Stimulated activated CD4-positive, alpha-beta T cell treated with anti-CD3 and anti-CD28 coated beads, Interleukin-12 subunit alpha, Interleukin-12 subunit beta, amount 100 ng/mL, for 4 hours (primary cell): ENCODE results near the gene ADAMTS3.

Experiments used
- DNase-seq: peaks from one replicate; pipeline ENCODE4 v3.0.0-alpha.2; 2020

The ADAMTS3 gene

GRCh38 chr4:72391281-72391680, 177.7 kb downstream of the ADAMTS3 start:
- DNase-seq: no peak

DNA sequence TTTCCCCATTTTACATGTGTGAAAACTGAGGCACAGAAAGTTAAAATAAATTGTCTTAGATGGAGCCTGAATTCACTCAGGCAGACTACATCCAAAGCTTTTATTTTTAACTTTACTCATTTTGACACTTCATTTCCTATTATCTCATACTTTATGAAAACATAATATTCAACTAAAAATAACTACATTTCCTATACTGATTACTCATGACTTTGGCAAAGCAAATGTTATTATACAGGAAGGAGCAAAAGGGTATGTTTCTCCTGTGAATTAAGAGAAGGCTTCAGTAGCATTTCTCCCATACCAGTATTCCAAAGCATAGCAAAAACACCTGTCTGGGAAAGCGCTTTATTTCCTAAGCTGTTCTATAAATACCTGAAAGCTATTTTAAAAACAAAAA, 178.6 kb downstream of the ADAMTS3 start:
- no peak for DNase-seq

DNA sequence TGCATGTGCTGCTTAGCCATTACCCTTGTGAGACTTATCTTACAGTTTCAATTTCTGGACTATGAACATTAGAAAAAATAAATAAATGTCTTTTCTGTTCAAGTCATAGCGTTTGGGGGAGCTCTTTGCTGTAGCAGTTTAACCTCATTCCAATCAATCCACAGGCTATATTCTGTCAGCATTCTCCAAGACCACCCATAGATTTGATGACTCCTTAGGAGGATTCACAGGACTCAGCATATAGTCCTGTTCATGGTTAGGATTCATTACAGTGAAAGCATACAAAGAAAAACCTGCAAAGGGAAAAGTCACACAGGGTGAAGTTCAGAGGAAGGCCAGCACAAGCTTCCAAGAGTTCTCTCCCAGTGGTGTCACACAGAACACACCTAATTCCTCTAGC, 180.5 kb downstream of the ADAMTS3 start:
- DNase-seq: no peak

- DNase-seq: no peak
Observed at GRCh38 chr4:72387959-72388358, 181.1 kb downstream of the ADAMTS3 start.

GRCh38 chr4:72383439-72383838, 185.6 kb downstream of the ADAMTS3 start:
- DNase-seq: no peak

DNA sequence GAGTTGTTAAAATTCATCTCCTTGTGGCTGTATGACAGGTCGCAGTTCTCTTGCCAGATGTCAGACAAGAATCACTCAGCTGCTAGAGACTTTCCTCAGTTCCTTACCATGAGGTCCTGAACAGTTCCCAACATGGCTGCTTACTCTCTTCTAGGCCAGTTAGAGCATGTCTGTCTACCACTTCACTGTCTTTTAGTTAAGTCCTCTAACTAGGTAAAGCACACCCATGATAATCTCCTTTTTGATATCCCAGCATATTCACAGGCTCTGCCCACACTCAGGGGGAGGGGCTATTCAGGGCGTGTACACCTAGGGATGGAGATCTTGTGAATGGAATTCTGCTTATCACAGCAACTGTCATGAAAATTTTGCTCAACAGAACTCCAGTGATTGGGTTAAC, 190.1 kb downstream of the ADAMTS3 start:
- DNase-seq: no peak

DNA sequence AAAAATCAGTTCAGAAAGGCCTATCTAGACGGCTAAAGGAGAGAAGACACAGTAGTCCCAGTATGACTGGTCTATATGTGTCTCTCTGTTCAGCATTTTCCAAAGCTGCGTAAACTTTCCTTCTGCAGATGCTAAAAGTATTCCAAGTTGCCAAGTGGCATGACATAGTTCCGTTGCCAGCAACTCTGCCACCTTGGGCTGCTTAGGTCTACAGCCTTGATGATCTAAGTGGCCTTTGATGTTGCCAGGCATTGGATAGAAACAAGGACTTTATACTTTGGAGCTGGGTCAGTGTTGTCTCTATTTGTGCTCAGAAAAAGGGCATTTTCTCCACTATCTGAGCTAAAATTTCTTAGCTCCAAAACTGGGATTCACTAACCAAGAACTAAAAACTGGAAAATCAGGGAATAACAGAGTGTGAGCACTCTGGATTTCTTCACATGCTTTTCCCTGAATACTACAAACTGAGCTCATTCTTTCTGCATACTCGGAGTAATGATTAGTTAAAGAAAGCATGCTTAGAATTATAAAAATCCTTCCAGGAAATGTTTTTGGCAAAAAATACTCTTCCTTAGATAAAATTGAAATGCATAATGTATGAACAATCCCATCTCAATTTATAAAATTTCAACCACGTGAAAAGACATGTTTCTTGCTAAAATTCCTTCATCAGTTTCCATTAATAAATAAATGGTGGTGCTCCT, 191.4 kb downstream of the ADAMTS3 start:
- no peak for DNase-seq

- DNase-seq: no peak
Observed at GRCh38 chr4:72376901-72377300, 192.1 kb downstream of the ADAMTS3 start.

DNA sequence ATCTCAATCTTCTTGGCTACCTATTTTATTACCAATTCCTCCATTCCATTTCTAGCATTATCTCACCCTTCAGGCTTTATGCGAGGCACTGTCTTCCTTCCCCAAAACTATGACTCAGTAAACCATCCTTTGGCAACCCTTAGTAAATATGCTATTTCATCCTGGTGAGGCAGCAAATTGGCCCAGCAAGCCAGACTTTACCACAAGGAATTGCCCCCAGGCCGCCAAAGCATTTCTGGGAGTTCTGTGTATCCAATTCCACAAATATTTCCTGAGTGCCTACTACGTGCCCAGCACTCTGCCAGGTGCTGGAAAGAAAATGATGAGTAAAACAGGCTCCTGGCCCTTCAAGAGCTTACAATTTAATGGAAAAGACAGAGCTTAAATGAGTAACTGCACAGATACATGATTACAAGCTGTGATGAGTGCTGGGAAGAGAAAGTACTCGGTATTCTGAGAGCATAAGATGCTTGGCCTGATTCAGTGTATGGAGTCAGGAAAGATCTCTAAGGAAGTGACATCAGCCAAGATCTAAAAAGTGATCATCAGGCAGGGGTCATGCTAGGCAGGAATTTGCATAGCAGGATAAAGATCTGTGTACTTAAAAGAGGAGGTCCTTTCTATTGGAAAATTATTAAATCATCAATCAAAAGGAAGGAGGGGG, 193.8 kb downstream of the ADAMTS3 start:
- no peak for DNase-seq

GRCh38 chr4:72374159-72374558, 194.9 kb downstream of the ADAMTS3 start:
- DNase-seq: no peak

DNA sequence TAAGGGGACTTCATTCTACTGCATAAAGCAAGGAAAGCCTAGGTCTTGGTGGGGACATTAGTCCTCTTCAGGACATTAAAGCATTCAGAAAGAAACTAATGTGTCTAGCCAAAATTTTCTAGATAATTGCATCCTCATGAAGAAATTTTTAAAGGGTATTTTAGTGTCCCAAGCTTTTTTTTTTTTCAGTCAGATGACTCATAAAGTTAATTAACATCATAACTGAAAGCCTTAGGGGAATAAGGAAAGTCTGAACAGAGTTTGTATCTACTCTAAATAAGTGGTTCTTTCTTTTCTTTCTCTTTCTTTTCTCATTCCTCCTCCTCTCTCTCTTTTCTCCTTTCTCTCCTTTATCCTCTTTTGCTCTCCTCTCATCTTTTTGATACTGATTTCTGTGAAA, 202.4 kb downstream of the ADAMTS3 start:
- DNase-seq: no peak

GRCh38 chr4:72365981-72366380, 203.0 kb downstream of the ADAMTS3 start:
- DNase-seq: no peak

DNA sequence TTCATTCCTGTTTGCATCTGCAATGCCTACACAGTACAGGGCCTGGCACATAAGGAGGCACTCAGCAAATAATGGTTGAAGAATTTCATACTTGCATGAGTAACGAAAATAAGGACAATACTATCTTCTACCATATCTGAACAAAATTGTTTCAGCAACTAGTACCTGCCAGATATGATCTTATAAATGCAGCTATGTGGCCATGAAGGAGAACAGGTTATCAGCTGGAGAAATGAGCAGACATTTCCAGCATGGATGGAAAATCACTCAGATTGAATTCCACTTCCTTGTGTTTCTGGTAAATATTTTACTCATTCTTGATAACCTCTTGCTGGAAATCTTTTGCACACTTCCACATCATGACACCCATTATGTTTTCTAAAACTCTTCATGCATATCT, 204.0 kb downstream of the ADAMTS3 start:
- DNase-seq: no peak

- no peak for DNase-seq
Observed at GRCh38 chr4:72360075-72360474, 208.9 kb downstream of the ADAMTS3 start.

GRCh38 chr4:72358483-72358882, 210.5 kb downstream of the ADAMTS3 start:
- DNase-seq: no peak

GRCh38 chr4:72357908-72358307, 211.1 kb downstream of the ADAMTS3 start:
- DNase-seq: no peak

GRCh38 chr4:72352711-72353110, 216.3 kb downstream of the ADAMTS3 start:
- no peak for DNase-seq

- no peak for DNase-seq
Observed at GRCh38 chr4:72351521-72351920, 217.5 kb downstream of the ADAMTS3 start.

DNA sequence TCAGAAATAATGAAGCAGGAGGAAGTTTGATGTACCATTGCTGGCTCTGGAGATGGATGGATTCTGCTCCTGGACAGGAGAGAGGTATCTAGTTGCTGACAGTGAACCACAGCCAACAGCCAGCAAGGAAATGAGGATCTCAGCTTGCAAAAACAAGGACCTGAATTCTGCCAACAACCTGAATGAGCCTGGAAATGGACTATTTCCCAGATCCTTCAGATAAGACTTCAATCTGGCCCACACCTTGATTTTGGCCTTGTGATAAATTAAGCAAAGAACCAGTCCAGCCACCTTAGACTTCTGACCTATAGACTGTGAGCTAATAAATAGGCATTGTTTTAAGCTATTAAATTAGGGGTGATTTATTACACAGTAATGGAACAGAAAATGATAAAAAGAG, 220.3 kb downstream of the ADAMTS3 start:
- DNase-seq: no peak

GRCh38 chr4:72344418-72344817, 224.6 kb downstream of the ADAMTS3 start:
- no peak for DNase-seq

GRCh38 chr4:72341432-72341820, 227.6 kb downstream of the ADAMTS3 start:
- no peak for DNase-seq

GRCh38 chr4:72340803-72341431, 228.1 kb downstream of the ADAMTS3 start:
- no peak for DNase-seq

DNA sequence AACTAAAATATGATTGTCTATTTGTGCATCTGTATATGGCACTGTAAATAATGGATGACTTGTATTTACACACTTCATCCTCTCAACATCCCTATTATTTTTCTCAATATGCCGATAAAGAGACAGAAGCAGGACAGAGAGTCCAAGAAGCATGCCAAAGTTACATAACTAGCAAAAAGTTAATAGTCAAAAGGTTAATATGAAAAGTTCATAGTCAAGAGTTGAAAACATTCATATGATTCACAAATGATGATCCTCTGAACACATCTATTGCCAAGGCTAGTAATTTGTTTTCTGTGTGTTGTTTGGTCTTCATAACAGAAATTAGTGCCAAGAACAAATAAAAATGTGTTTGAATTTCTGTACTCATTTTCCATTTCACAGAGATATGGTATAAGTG, 231.0 kb downstream of the ADAMTS3 start:
- no peak for DNase-seq

DNA sequence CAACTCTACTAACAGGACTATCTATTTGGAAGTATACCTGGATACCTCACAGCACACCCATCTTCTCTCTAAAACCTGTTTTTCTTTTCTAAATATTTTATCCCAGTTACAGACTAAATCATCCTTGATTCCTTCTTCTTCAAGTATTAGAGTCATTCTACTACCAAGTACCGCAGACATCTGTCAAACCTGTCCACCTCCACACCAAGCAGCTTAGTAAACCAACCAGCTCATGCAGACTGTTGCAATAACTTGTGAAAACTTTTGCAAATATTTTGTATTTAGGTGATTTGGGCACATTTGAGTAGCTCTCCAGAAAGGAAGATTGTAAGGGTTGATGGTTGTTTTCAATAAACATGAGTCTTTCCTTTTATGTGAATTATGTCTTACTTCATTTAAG, 238.6 kb downstream of the ADAMTS3 start:
- no peak for DNase-seq
